HG03469 (cell line): ENCODE data around the gene ENTREP3.
"Not testable (repeated sequence)": the region's sequence is repeated elsewhere in the genome, so short reads cannot be mapped to it uniquely, and the experiment has no call there.

Experiments
- ATAC-seq: cut with Tn5 transposase; IDR thresholded peaks from one replicate; pipeline ENCODE4 v1.9.1; 2021; ENCODE audit warnings: mild to moderate bottlenecking, moderate library complexity, moderate number of reproducible peaks; ENCODE audit not compliant: unreplicated experiment

ENTREP3 gene

GRCh38 chr1:155226188-155226909 is 28.9 kb downstream of the ENTREP3 start:
- no peak for ATAC-seq

GRCh38 chr1:155225404-155225759 is 29.9 kb downstream of the ENTREP3 start:
- ATAC-seq = not testable (repeated sequence)

- no peak for ATAC-seq
Observed at GRCh38 chr1:155223047-155223446, 32.2 kb downstream of the ENTREP3 start.

GRCh38 chr1:155220211-155220965 is 34.9 kb downstream of the ENTREP3 start:
- not testable (repeated sequence) for ATAC-seq

- no peak for ATAC-seq
Observed at GRCh38 chr1:155219592-155220031, 35.7 kb downstream of the ENTREP3 start.

GRCh38 chr1:155218854-155219591 is 36.3 kb downstream of the ENTREP3 start:
- ATAC-seq = no peak

GRCh38 chr1:155214702-155215101 is 40.6 kb downstream of the ENTREP3 start:
- not testable (repeated sequence) for ATAC-seq

GRCh38 chr1:155212051-155212440 is 43.2 kb downstream of the ENTREP3 start:
- not testable (repeated sequence) for ATAC-seq

GRCh38 chr1:155211381-155212050 is 43.8 kb downstream of the ENTREP3 start:
- not testable (repeated sequence) for ATAC-seq

- no peak for ATAC-seq
Observed at GRCh38 chr1:155210314-155211104, 44.8 kb downstream of the ENTREP3 start.

- ATAC-seq = no peak
Observed at GRCh38 chr1:155209312-155209721, 46.0 kb downstream of the ENTREP3 start.

- no peak for ATAC-seq
Observed at GRCh38 chr1:155208541-155209311, 46.6 kb downstream of the ENTREP3 start, which contains the start of gene MTX1. MTX1 (plus strand) TSS chr1:155208695; CDS start chr1:155208805, 110 bp downstream.

GRCh38 chr1:155207806-155208540 is 47.3 kb downstream of the ENTREP3 start, which contains the start of gene THBS3:
THBS3 (minus strand) TSS chr1:155207897; CDS start chr1:155207876, 21 bp downstream.
- ATAC-seq = no peak

- ATAC-seq = no peak
Observed at GRCh38 chr1:155206891-155207805, 48.1 kb downstream of the ENTREP3 start.

GRCh38 chr1:155205969-155206593 is 49.2 kb downstream of the ENTREP3 start:
- ATAC-seq = no peak

GRCh38 chr1:155205035-155205434 is 50.2 kb downstream of the ENTREP3 start:
- ATAC-seq = no peak
